ENCODE data around the gene TRIM74. TPM values are rescaled to one million over a fixed set of nuclear protein-coding genes. Genes with fewer than 3 reads are reported as not detected.
"Not testable (repeated sequence)": the region's sequence is repeated elsewhere in the genome, so short reads cannot be mapped to it uniquely, and the experiment has no call there.

TRIM74 gene
- total and polyA plus RNA-seq, 2 donors (not counting 3 experiments of a cell fraction or from before 2014, with no cell fraction given): 0.07 to 0.58 TPM

DNA sequence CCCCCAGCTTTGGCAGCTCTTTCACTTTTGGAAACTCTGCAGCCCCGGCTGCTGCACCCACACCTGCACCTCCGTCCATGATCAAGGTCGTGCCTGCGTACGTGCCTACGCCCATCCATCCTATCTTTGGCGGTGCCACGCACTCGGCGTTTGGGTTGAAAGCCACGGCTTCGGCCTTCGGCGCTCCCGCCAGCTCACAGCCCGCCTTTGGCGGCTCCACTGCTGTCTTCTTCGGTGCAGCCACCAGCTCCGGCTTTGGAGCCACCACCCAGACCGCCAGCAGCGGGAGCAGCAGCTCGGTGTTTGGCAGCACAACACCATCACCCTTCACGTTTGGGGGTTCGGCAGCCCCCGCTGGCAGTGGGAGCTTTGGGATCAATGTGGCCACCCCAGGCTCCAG is 26.3 kb downstream of the TRIM74 start:
- H2AFZ ChIP-seq (ENCODE audit: low read depth, low read length); DNase-seq (ENCODE audit: low read depth, low spot score); H3K27ac ChIP-seq (ENCODE audit: insufficient read depth, low read depth, low read length); H3K27me3 ChIP-seq (ENCODE audit: control insufficient read depth in 2 of 2, insufficient read depth in 2 of 2, low read length in 2 of 2); H3K36me3 ChIP-seq (ENCODE audit: control insufficient read depth in 2 of 2, extremely low read depth in 1 of 2, insufficient read depth in 2 of 2, low read length in 2 of 2); H3K9me1 ChIP-seq (replicated peaks; ENCODE audit: control insufficient read depth, extremely low read depth, insufficient read depth, low read length); dilution Hi-C loops (cut with MboI; ENCODE audit: extremely low pct_ligation_motif_present, low sequenced_read_pairs); FAIRE-seq; H3K4me1 ChIP-seq (ENCODE audit: control insufficient read depth, extremely low read depth, insufficient read depth, low read length); H3K9me3 ChIP-seq (replicated peaks; ENCODE audit: control insufficient read depth, insufficient read depth, low read length); H3K4me3 ChIP-seq (replicated peaks in 1 of 3; ENCODE audit: insufficient read depth in 1 of 3, low read depth in 1 of 3, low read length in 3 of 3); intact Hi-C loops (cut with micrococcal nuclease); CTCF ChIA-PET; BruUV-seq (replicated peaks); POLR2A ChIA-PET; H4K20me1 ChIP-seq (replicated peaks; ENCODE audit: control insufficient read depth, extremely low read depth, insufficient read depth, low read length); H3K79me2 ChIP-seq (ENCODE audit: control insufficient read depth, insufficient read depth, low read length); H3K4me2 ChIP-seq (ENCODE audit: insufficient read depth, low read length); H3K9ac ChIP-seq (replicated peaks; ENCODE audit: extremely low read depth, insufficient read depth, low read length): not testable (repeated sequence)

DNA sequence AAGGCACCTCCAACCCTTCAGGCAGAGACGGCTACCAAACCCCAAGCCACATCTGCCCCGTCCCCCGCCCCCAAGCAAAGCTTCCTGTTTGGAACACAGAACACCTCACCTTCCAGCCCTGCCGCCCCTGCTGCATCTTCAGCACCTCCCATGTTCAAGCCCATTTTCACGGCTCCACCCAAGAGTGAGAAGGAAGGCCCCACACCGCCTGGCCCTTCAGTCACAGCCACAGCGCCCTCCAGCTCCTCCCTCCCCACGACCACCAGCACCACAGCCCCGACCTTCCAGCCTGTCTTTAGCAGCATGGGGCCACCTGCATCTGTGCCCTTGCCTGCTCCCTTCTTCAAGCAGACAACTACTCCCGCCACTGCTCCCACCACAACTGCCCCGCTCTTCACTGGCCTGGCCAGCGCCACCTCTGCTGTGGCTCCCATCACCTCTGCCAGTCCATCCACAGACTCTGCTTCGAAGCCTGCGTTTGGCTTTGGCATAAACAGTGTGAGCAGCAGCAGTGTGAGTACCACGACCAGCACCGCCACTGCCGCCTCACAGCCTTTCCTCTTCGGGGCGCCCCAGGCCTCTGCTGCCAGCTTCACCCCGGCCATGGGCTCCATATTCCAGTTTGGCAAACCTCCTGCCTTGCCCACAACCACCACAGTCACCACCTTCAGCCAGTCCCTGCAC is 27.1 kb downstream of the TRIM74 start:
- BruUV-seq (replicated peaks): TSS peak; percentile 60

GRCh38 chr7:72928216-72928615 is 41.0 kb downstream of the TRIM74 start:
- DNase-seq (ENCODE audit: low read depth, low spot score); H4K20me1 ChIP-seq (replicated peaks; ENCODE audit: control insufficient read depth, extremely low read depth, insufficient read depth, low read length); dilution Hi-C loops (cut with MboI; ENCODE audit: extremely low pct_ligation_motif_present, low sequenced_read_pairs); BruUV-seq (replicated peaks); H2AFZ ChIP-seq (ENCODE audit: low read depth, low read length); H3K27me3 ChIP-seq (ENCODE audit: control insufficient read depth in 2 of 2, insufficient read depth in 2 of 2, low read length in 2 of 2); POLR2A ChIA-PET; FAIRE-seq; H3K4me3 ChIP-seq (replicated peaks in 1 of 3; ENCODE audit: insufficient read depth in 1 of 3, low read depth in 1 of 3, low read length in 3 of 3); H3K27ac ChIP-seq (ENCODE audit: insufficient read depth, low read depth, low read length); H3K9me3 ChIP-seq (replicated peaks; ENCODE audit: control insufficient read depth, insufficient read depth, low read length); intact Hi-C loops (cut with micrococcal nuclease); H3K9ac ChIP-seq (replicated peaks; ENCODE audit: extremely low read depth, insufficient read depth, low read length); H3K4me2 ChIP-seq (ENCODE audit: insufficient read depth, low read length); CTCF ChIA-PET; H3K9me1 ChIP-seq (replicated peaks; ENCODE audit: control insufficient read depth, extremely low read depth, insufficient read depth, low read length): not testable (repeated sequence)
- H3K36me3 ChIP-seq (ENCODE audit: control insufficient read depth in 2 of 2, extremely low read depth in 1 of 2, insufficient read depth in 2 of 2, low read length in 2 of 2): peaks cover 10 to 15% of the 10 kb centered on the region in 2 experiments
- H3K79me2 ChIP-seq (ENCODE audit: control insufficient read depth, insufficient read depth, low read length): peaks cover 39% of the 10 kb centered on the region
- H3K4me1 ChIP-seq (ENCODE audit: control insufficient read depth, extremely low read depth, insufficient read depth, low read length): peaks cover 12% of the 10 kb centered on the region

More for the DNA sequence above, 27.1 kb downstream of the TRIM74 start:
- H3K9me1 ChIP-seq (replicated peaks; ENCODE audit: control insufficient read depth, extremely low read depth, insufficient read depth, low read length); H2AFZ ChIP-seq (ENCODE audit: low read depth, low read length); DNase-seq (ENCODE audit: low read depth, low spot score); H3K79me2 ChIP-seq (ENCODE audit: control insufficient read depth, insufficient read depth, low read length); H3K9me3 ChIP-seq (replicated peaks; ENCODE audit: control insufficient read depth, insufficient read depth, low read length); H3K4me2 ChIP-seq (ENCODE audit: insufficient read depth, low read length); intact Hi-C loops (cut with micrococcal nuclease); H3K4me3 ChIP-seq (replicated peaks in 1 of 3; ENCODE audit: insufficient read depth in 1 of 3, low read depth in 1 of 3, low read length in 3 of 3); H4K20me1 ChIP-seq (replicated peaks; ENCODE audit: control insufficient read depth, extremely low read depth, insufficient read depth, low read length); H3K36me3 ChIP-seq (ENCODE audit: control insufficient read depth in 2 of 2, extremely low read depth in 1 of 2, insufficient read depth in 2 of 2, low read length in 2 of 2); POLR2A ChIA-PET; dilution Hi-C loops (cut with MboI; ENCODE audit: extremely low pct_ligation_motif_present, low sequenced_read_pairs); H3K9ac ChIP-seq (replicated peaks; ENCODE audit: extremely low read depth, insufficient read depth, low read length); H3K27me3 ChIP-seq (ENCODE audit: control insufficient read depth in 2 of 2, insufficient read depth in 2 of 2, low read length in 2 of 2); H3K4me1 ChIP-seq (ENCODE audit: control insufficient read depth, extremely low read depth, insufficient read depth, low read length); FAIRE-seq; H3K27ac ChIP-seq (ENCODE audit: insufficient read depth, low read depth, low read length); CTCF ChIA-PET: not testable (repeated sequence)

GRCh38 chr7:72927791-72928190 is 41.5 kb downstream of the TRIM74 start:
- CTCF ChIA-PET; H3K9me3 ChIP-seq (replicated peaks; ENCODE audit: control insufficient read depth, insufficient read depth, low read length); intact Hi-C loops (cut with micrococcal nuclease); dilution Hi-C loops (cut with MboI; ENCODE audit: extremely low pct_ligation_motif_present, low sequenced_read_pairs); H2AFZ ChIP-seq (ENCODE audit: low read depth, low read length); DNase-seq (ENCODE audit: low read depth, low spot score); H3K27ac ChIP-seq (ENCODE audit: insufficient read depth, low read depth, low read length); H3K4me3 ChIP-seq (replicated peaks in 1 of 3; ENCODE audit: insufficient read depth in 1 of 3, low read depth in 1 of 3, low read length in 3 of 3); H3K27me3 ChIP-seq (ENCODE audit: control insufficient read depth in 2 of 2, insufficient read depth in 2 of 2, low read length in 2 of 2); H4K20me1 ChIP-seq (replicated peaks; ENCODE audit: control insufficient read depth, extremely low read depth, insufficient read depth, low read length); BruUV-seq (replicated peaks); POLR2A ChIA-PET; H3K9me1 ChIP-seq (replicated peaks; ENCODE audit: control insufficient read depth, extremely low read depth, insufficient read depth, low read length); H3K9ac ChIP-seq (replicated peaks; ENCODE audit: extremely low read depth, insufficient read depth, low read length); H3K4me2 ChIP-seq (ENCODE audit: insufficient read depth, low read length); FAIRE-seq: not testable (repeated sequence)
- peaks cover 41% of the 10 kb centered on the region for H3K79me2 ChIP-seq (ENCODE audit: control insufficient read depth, insufficient read depth, low read length)
- H3K4me1 ChIP-seq (ENCODE audit: control insufficient read depth, extremely low read depth, insufficient read depth, low read length): peaks cover 12% of the 10 kb centered on the region
- H3K36me3 ChIP-seq (ENCODE audit: control insufficient read depth in 2 of 2, extremely low read depth in 1 of 2, insufficient read depth in 2 of 2, low read length in 2 of 2): peaks cover 10 to 15% of the 10 kb centered on the region in 2 experiments
